Stimulated activated CD4-positive, alpha-beta T cell treated with anti-CD3 and anti-CD28 coated beads, Interleukin-1b, Interleukin-23, amount 100 ng/mL, for 24 hours (primary cell): ENCODE measurements around the gene RFPL3.

Experiments
- DNase-seq, 4 experiments: peaks; one replicate each; pipeline ENCODE4 v3.0.0-alpha.2; 2020; ENCODE audit warnings: low read depth in 4 of 4, low spot score in 1 of 4

The RFPL3 gene

GRCh38 chr22:32410459-32410858, 52.8 kb downstream of the RFPL3 start:
- no peak for DNase-seq
